WI38 (cell line): ENCODE measurements around the gene GADD45GIP1.
"Not testable (repeated sequence)": the region's sequence is repeated elsewhere in the genome, so short reads cannot be mapped to it uniquely, and the experiment has no call there.

Experiments used
- H3K4me3 ChIP-seq: 2 replicates; pipeline ENCODE4 v1.5.1; 2011; ENCODE audit warnings: low read depth, mild to moderate bottlenecking, control low read depth, low read length
- TF ChIP-seq, protein P1 (sequence below): IDR thresholded peaks from 2 replicates; pipeline ENCODE4 v1.5.1; 2012; ENCODE audit warnings: low read depth, mild to moderate bottlenecking, control low read depth, low read length

Gene GADD45GIP1

DNA sequence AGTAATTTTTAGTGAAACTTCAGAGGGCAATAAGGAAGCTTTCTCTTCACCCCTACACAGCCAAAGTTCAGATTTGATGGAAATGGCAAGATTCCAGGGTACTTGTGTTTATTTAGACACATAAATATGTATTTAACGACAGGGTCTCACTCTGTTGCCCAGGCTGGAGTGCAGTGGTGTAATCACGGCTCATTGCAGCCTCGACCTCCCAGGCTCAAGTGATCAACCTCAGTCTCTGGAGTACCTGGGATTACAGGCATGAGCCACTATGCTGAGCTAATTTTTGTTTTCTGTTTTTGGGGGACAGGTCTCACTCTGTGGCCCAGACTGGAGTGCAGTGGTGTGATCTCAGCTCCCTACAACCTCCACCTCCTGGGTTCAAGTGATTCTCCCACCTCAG, 36.0 kb downstream of the GADD45GIP1 start:
- no peak overlapping the region for H3K4me3 ChIP-seq
- TF ChIP-seq, protein P1, sequence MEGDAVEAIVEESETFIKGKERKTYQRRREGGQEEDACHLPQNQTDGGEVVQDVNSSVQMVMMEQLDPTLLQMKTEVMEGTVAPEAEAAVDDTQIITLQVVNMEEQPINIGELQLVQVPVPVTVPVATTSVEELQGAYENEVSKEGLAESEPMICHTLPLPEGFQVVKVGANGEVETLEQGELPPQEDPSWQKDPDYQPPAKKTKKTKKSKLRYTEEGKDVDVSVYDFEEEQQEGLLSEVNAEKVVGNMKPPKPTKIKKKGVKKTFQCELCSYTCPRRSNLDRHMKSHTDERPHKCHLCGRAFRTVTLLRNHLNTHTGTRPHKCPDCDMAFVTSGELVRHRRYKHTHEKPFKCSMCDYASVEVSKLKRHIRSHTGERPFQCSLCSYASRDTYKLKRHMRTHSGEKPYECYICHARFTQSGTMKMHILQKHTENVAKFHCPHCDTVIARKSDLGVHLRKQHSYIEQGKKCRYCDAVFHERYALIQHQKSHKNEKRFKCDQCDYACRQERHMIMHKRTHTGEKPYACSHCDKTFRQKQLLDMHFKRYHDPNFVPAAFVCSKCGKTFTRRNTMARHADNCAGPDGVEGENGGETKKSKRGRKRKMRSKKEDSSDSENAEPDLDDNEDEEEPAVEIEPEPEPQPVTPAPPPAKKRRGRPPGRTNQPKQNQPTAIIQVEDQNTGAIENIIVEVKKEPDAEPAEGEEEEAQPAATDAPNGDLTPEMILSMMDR: no peak

DNA sequence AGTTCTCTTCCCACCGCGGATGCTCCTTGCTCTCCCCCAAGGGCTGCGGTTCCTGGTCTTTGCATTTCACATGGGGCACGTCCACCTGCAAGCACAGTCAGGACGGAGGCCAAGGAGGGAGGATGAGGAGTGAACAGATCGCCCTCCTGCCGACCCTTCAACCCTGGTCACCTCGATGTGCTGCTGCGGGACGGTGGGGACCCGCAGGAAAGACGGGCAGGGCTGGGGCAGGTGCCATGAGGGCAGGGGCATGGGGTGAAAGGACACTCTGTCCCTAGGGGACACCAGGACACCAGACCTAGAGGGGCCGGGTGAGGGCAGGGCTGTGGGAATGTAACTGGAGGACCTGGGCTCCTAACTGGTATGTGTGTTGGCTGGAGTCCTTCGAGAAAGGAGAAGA, 38.8 kb downstream of the GADD45GIP1 start:
- TF ChIP-seq, protein P1: no peak
- no peak overlapping the region for H3K4me3 ChIP-seq

DNA sequence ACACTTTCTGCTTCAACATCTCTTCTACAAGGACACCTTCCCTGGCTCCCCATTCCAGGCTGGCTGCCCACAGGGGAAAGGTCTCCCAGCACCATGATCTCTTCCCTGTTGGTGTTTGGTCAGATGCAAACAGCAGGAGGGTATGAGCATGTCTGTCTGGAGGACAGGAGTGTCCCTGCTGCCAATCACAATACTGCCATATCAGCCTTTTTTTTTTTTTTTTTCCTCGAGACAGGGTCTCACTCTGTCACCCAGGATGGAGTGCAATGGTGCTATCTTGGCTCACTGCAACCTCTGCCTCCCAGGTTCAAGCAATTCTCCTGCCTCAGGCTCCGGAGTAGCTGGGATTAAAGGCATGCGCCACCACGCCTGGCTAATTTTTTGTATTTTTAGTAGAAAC, 41.2 kb downstream of the GADD45GIP1 start:
- H3K4me3 ChIP-seq: not testable (repeated sequence)

DNA sequence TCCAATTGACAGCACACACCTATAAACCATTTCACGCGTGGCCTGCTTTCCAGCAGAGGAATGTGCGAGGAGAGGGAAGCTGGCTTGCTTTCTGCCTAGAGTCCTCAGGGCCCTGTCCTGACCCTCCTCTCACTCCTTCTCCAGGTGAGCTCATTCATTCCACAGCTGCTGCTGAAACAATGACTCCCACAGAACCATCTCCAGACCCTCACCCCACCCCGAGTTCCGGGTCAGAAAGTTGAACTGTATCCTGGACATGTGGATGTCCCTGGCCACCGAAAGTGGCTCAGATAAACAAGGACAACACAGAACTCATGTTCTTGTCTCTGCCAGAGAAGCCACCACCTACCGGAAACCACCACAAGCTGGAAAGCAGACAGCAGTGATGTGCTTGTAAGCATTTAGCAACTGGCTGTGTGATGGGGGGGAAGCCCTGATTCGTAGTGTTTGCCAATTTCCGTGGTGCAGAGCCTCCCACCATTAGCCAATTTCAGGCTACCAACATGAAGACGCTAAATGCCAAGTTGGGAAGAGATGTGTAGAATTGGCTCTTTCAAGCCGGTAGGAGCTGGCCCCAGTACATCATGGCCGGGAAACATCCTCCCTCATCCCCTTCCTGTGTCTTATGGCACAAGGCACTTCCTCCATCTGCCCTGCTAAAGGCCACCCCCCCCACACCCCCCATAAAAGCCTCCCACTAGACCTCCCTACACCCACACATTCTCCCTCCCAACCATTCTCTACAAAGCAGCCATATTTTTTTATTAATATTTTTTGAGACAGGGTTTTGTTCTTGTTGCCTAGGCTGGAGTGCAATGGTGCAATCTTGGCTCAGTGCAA, 43.0 kb downstream of the GADD45GIP1 start:
- H3K4me3 ChIP-seq: no peak overlapping the region
- TF ChIP-seq, protein P1: no peak

DNA sequence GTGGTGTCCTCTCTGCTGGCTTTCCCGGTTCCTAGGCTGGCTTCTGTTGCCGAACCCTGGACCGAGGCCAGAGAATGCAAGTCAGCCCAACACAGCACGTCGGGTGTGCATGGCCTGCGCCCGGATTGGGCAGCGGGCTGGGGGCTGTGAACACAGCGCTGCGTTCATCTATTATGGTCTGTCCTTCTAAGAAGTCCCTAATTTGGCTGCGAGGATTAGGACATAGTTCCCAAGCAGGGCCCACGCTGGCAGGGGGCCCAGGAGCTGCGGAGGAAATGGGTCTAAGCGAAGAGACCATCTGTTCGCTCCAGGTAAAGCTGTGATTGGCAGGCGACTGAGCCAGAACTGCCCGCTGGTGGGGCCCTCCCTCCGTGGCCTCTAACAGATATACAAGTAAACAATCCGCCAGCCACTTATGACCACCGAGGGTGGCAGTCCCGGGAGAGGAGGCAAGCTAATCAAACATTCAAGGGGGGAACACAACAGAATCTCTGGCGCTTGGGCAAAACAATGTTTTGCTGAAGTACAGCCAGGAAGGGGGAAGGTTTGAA, 43.9 kb downstream of the GADD45GIP1 start:
- TF ChIP-seq, protein P1: no peak
- no peak overlapping the region for H3K4me3 ChIP-seq

DNA sequence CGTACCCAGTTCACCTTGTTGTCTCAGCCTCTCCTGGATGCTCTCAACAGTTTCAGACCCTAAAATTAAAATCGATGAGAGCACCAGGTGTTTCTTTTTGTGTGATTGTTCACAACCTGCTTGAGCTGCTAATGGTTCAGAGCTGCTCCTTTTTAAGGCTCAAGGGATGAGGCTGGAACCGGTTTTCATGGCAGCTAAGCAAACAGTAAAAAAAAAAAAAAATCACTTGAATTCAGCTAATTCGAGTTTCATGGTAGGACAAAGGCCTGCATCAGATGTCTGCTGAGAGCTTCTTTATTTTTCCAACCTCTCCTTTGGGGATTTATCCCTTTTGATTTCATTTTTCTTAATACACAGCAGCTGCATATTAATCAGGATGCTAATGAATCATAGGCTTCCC, 44.5 kb downstream of the GADD45GIP1 start:
- TF ChIP-seq, protein P1: no peak
- H3K4me3 ChIP-seq: no peak overlapping the region

DNA sequence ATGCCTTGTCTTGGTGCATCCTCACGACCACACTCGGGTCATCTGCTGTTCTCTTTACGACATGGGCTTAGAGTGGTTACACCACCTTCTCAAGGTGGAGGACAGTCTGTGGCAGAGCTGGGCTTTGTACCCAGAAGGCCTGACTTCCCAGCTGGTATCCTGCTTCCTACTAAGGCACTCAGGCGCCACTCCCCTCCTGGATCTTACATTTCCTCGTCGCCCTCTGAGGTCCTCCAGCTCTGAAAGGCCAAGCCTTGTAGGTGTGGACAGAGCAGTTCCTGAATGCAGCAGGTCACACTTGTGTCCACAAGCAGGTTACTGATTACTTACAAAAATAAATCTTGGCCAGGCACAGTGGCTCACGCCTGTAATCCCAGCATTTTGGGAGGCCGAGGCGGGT, 49.9 kb downstream of the GADD45GIP1 start:
- H3K4me3 ChIP-seq: no peak overlapping the region
- TF ChIP-seq, protein P1: no peak
